Rectal smooth muscle tissue (tissue), 1 donor: ENCODE measurements around the gene PXMP4.

ENCODE experiments used
- H3K27ac ChIP-seq: one replicate; pipeline ENCODE4 v1.7.0; 2013; ENCODE audit warnings: low read depth, low read length, inconsistent platforms
- H3K27me3 ChIP-seq: one replicate; pipeline ENCODE4 v1.7.0; 2013; ENCODE audit warnings: low read length; ENCODE audit not compliant: control insufficient read depth, insufficient read depth
- H3K36me3 ChIP-seq: one replicate; pipeline ENCODE4 v1.7.0; 2013; ENCODE audit warnings: low read length; ENCODE audit not compliant: control insufficient read depth, insufficient read depth
- H3K4me1 ChIP-seq: one replicate; pipeline ENCODE4 v1.7.0; 2013; ENCODE audit warnings: low read length; ENCODE audit not compliant: control insufficient read depth, insufficient read depth
- H3K4me3 ChIP-seq: one replicate; pipeline ENCODE4 v1.7.0; 2013; ENCODE audit warnings: low read length
- H3K9ac ChIP-seq: one replicate; pipeline ENCODE4 v1.7.0; 2013; ENCODE audit warnings: low read length

The PXMP4 gene

DNA sequence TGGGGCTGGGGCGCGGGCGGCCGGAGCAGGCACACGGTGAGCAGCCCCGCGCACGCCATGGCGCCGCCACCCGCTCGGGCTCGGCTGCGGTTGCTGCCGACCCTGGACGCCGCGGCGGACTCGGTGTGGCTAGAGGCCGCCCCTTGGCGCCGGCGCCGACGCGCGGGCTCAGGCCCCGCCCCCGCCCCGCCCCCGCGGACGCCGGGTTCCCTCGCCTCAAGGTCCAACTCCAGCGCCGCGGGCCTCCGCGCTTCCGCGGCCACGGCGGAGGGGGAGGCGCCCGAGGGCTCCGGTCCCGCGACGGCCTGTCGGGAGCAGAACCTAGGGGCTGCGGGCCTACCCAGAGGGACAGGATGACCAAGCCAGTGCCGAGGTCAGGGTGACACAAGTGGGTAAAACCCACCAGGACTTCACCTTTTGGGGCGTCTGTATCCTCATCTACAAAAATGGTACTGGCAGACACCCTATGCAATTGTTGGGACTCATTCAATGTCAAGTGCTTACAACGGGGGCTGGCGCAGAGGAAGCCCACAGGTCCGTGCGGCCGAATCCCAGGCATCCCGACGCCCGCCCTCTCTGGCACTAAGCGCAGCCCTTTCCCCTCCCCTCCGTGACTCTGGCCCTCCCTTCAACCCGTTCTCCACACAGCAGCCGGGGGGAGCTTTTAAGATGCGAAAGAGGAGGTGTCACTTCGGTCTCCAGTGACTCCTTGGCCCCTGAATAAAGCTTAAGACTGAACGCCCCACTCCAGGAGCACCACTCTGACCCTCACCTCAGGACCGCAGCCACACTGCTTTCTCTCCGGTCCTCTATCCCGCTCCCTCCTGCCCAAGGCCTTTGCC lies 45.6 kb downstream of the PXMP4 start, which contains the start of gene NECAB3:
Gene NECAB3, minus strand, starts transcription at position 135 of the 842 bp plus-strand sequence. Its CDS starts 76 bp downstream, at position 59.
- H3K27me3 ChIP-seq: no peaks in the 10 kb centered on the region
- H3K27ac ChIP-seq: peak within 1 kb of the TSS; percentile 96
- H3K9ac ChIP-seq: peak within 1 kb of the TSS; percentile 64
- peaks cover 6% of the 10 kb centered on the region for H3K36me3 ChIP-seq
- H3K4me3 ChIP-seq: peak within 1 kb of the TSS; percentile 79
- peaks cover 21% of the 10 kb centered on the region for H3K4me1 ChIP-seq

DNA sequence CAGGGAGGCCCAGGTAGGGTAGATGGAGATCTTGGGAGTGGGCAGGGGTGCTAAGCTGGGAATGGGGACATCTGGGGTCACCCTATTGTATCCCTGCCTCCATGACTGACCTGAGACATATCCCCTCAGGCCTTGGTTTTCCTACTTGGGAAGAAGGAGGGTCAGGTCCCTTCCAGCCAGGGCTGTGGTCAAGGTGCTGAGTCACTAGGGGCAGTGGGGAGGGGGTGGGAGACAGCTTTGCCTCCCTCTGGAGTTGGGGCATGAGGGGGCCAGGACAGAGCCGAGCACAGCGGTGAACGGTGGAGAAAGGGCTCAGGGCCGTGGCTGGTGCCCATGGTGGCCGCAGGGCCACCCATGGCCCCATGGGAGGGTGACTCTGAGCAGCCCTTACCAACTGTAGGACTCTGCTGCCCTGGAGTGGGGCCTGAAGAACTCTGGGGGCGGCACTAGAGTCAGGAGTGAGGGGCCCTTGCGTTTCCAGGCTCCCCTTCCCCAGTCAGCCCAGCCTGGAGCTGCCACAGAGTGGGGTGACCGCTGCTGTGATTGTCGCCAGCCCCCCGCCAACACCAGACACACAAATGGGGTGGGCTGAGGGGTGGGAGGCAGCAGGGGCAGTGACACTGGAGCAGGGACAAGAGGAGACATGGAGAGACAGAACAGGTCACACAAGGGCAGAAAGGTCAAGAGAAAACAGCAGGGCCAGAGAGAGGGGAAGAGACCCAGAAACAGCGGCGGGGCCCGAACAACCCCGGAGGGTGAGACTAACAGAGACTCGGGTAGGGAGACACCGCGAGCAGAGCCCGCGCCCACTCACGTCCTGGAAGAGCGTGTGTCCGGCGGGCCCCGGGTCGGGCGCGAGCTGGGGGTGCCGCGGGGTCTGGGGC lies 46.5 kb downstream of the PXMP4 start:
- H3K4me3 ChIP-seq: peak overlapping the region; percentile 75
- peaks cover 6% of the 10 kb centered on the region for H3K36me3 ChIP-seq
- H3K27me3 ChIP-seq: no peaks in the 10 kb centered on the region
- H3K9ac ChIP-seq: peak overlapping the region; percentile 64
- peak overlapping the region; percentile 72 for H3K27ac ChIP-seq
- H3K4me1 ChIP-seq: peaks cover 21% of the 10 kb centered on the region

DNA sequence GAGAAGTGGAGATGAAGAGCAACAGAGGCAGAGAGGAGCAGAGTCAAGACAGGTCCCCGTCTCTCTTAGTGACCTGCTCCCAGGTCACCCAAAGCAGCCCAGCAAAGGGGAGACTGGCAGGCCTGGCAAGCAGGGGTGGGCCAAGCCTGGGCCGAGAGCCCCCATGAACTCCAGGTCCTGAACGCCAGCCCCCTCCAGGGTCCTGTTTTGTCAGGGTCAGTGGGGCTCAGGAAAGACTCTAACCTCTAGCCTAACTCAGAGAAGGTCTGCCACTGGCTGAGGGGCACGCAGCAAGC lies 47.0 kb downstream of the PXMP4 start:
- Histone ChIP-seq H3K27me3 (no peaks in the 10 kb centered on the region), H3K9ac (peak overlapping the region; percentile 64), H3K27ac (no peak overlapping the region), H3K36me3 (peaks cover 6% of the 10 kb centered on the region), H3K4me1 (peaks cover 23% of the 10 kb centered on the region), H3K4me3 (peak overlapping the region; percentile 75)

DNA sequence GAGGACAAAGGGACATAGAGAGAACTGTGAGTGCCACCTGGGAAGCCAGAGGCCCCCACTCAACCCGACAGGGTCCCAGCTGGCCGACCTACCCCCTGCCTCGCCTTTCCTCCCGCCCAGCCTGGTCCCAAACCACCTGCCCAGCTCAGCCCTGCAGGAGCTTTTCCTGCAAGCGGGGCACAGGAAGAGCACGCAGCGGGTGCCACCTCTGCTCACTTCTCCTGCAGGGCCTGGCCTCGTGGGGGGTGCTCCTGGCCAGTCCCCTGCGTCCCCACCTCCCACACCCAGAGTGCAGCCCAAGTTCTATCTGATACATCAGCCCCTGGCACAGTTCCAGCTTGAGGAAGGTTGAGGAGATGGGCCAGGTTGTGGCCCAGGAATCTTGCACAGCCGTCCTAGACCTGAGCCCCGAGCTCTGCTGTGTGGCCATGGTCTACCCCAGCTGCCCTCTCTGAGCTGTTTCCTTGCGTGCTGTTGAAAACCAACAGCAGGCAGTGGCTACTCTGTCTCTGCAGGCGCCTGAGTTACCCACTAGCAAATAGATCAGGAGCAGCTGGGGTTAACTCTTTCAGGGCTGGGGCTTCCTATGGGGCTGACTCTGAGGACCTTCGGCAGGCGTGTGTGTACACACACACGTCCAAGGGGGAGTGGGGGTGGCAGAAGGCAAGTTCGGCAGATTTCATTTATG lies 47.5 kb downstream of the PXMP4 start:
- H3K27me3 ChIP-seq: no peaks in the 10 kb centered on the region
- peaks cover 27% of the 10 kb centered on the region for H3K4me1 ChIP-seq
- H3K36me3 ChIP-seq: peaks cover 6% of the 10 kb centered on the region
- H3K27ac ChIP-seq: no peak overlapping the region
- H3K9ac ChIP-seq: no peak overlapping the region
- peak overlapping the region; percentile 75 for H3K4me3 ChIP-seq

- Histone ChIP-seq H3K27me3 (no peaks in the 10 kb centered on the region), H3K27ac (no peak overlapping the region), H3K4me1 (peaks cover 27% of the 10 kb centered on the region), H3K4me3 (no peak overlapping the region), H3K36me3 (peaks cover 6% of the 10 kb centered on the region), H3K9ac (no peak overlapping the region)
Observed at GRCh38 chr20:33671573-33672288, 48.4 kb downstream of the PXMP4 start.

GRCh38 chr20:33670715-33671499 lies 49.2 kb downstream of the PXMP4 start:
- Histone ChIP-seq H3K9ac (no peak overlapping the region), H3K4me3 (no peak overlapping the region), H3K4me1 (peaks cover 31% of the 10 kb centered on the region), H3K36me3 (peaks cover 6% of the 10 kb centered on the region), H3K27ac (no peak overlapping the region), H3K27me3 (no peaks in the 10 kb centered on the region)

DNA sequence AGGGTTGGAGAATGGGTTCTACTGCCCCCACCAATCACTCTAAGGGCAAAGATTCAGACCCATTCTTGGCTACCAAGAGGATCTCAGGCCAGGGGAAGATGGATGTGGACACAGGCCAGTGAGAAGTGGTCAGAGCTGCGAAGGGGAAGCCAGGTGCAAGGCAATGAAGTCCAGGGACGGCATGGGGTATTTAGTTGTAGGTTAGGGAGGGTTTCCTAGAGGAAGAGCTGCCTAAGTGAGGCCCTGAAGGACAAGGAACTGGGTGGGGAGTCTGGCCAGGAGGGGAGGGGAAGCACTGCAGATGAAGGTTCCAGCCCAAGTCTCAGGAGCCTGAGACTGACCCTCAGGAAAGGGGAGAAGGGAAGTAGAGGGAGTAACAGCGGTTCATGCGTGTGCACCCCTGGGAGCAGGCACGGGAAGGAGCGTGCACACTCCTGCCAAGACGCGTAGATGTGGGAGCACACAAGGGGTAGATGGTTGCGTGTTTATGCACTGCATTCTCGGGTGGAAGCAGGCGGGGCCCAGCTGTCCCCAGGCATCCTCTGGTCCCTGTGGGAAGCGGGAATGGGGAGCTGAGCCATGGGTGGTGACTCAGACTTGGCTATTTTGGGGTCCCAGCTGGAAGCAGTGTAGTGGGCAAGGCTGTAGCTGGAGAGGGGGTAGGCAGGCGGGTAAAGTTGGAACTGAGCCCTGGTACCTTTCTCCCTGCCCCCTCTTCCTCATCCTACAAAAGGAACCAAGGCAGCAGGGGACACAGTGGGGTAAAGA lies 50.1 kb downstream of the PXMP4 start:
- H3K9ac ChIP-seq: no peak overlapping the region
- H3K27me3 ChIP-seq: no peaks in the 10 kb centered on the region
- H3K36me3 ChIP-seq: peaks cover 6% of the 10 kb centered on the region
- H3K4me3 ChIP-seq: no peak overlapping the region
- H3K27ac ChIP-seq: no peak overlapping the region
- peaks cover 22% of the 10 kb centered on the region for H3K4me1 ChIP-seq

DNA sequence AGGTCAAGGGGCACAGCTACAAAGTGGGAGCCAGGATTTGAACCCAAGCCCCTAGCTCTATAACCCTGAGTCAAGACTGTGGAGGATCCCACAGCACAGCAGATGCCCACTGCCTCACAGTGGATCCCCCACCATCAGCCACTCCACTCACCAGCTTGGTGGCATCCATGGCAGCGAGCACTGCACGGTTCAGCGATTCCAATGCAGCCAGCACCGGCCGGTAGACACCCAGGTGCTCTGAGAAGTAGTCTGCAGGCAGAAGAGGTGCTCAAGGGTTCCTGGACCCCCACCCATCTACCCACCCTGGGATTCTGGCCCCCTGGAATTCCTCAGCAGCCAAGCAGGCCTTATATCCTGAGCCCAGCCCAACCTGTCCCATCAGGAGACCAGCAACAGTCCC lies 50.9 kb downstream of the PXMP4 start:
- H3K27me3 ChIP-seq: no peaks in the 10 kb centered on the region
- H3K27ac ChIP-seq: no peak overlapping the region
- H3K36me3 ChIP-seq: peaks cover 6% of the 10 kb centered on the region
- H3K4me1 ChIP-seq: peaks cover 21% of the 10 kb centered on the region
- H3K9ac ChIP-seq: no peak overlapping the region
- no peak overlapping the region for H3K4me3 ChIP-seq

DNA sequence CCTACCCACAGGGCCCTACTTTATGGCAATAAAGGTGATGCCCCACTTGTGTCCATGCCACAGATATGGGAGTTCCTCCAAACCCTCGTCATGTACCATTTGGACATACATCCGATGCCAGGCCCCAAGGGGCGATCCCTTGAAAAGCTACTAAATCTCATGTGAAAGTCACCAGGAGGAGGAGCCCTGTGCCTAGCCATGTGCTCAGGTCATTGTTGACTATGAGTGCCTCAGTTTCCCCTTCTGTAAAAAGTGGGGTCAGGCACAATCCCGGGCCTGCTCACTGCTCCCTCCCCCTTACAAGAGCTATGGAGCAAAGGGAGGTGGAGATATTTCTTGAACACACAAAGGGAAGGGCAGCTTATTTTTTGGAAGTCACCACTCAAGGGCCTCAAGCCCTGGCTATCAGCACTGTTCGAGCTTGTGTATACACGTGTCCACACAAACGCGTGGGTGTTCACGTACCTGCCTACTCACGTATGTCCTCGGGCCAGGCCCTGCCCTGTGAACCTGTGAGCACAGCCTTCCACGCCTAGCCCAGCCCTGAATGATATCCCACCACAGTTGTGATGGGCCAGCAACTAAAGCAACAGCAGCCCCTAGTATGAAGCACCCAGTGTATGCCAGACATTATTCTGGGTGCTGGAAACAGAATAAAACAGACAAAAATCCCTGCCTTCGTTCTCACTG lies 51.5 kb downstream of the PXMP4 start:
- Histone ChIP-seq H3K4me1 (peaks cover 26% of the 10 kb centered on the region), H3K27me3 (no peaks in the 10 kb centered on the region), H3K4me3 (peak overlapping the region; percentile 79), H3K9ac (no peak overlapping the region), H3K36me3 (peaks cover 6% of the 10 kb centered on the region), H3K27ac (no peak overlapping the region)

GRCh38 chr20:33667676-33668465 lies 52.2 kb downstream of the PXMP4 start:
- Histone ChIP-seq H3K9ac (no peak overlapping the region), H3K27me3 (no peaks in the 10 kb centered on the region), H3K36me3 (peaks cover 6% of the 10 kb centered on the region), H3K27ac (peak overlapping the region; percentile 81), H3K4me1 (peaks cover 21% of the 10 kb centered on the region), H3K4me3 (peak overlapping the region; percentile 79)
